Fibroblast of lung (primary cell): ENCODE results near the gene TNFSF15. TPM values are rescaled to one million over a fixed set of nuclear protein-coding genes. Genes with fewer than 3 reads are reported as not detected.

Experiments used
- DNase-seq, 2 donors: peaks; one replicate each; pipeline versions ENCODE4 v3.0.0 to v3.0.0-alpha.2; 2010; ENCODE audit warnings: low read depth in 2 of 2
- H2AFZ ChIP-seq: 2 replicates; pipeline ENCODE4 v1.5.1; 2012; ENCODE audit warnings: low read length, control low read depth, inconsistent platforms
- H3K27ac ChIP-seq: 2 replicates; pipeline ENCODE4 v1.5.1; 2011; ENCODE audit warnings: low read length, control low read depth; ENCODE audit not compliant: insufficient read depth
- H3K27me3 ChIP-seq: 2 replicates; pipeline ENCODE4 v1.5.1; 2011; ENCODE audit warnings: mild to moderate bottlenecking, low read length; ENCODE audit not compliant: control insufficient read depth, insufficient read depth
- H3K36me3 ChIP-seq: 2 replicates; pipeline ENCODE4 v1.5.1; 2011; ENCODE audit warnings: low read length; ENCODE audit not compliant: control insufficient read depth, insufficient read depth
- H3K4me1 ChIP-seq: 2 replicates; pipeline ENCODE4 v1.5.1; 2011; ENCODE audit warnings: low read length; ENCODE audit not compliant: control insufficient read depth, insufficient read depth; ENCODE audit errors: extremely low read depth
- H3K4me2 ChIP-seq: 2 replicates; pipeline ENCODE4 v1.5.1; 2011; ENCODE audit warnings: low read length, control low read depth; ENCODE audit not compliant: insufficient read depth; ENCODE audit errors: extremely low read depth
- H3K4me3 ChIP-seq, 4 experiments: fragments of 200-600 bp in 1 of 4; sonication (generic) in 1 of 4; replicated peaks in 1 of 4; 2 replicates each; pipeline ENCODE4 v1.5.1; 2011 to 2016; ENCODE audit warnings: low read length in 4 of 4, low read depth in 3 of 4, mild to moderate bottlenecking in 3 of 4, control low read depth in 2 of 4, inconsistent platforms in 1 of 4, mixed read lengths in 1 of 4; ENCODE audit not compliant: insufficient read depth in 1 of 4; ENCODE audit errors: control extremely low read depth in 1 of 4
- H3K79me2 ChIP-seq: 2 replicates; pipeline ENCODE4 v1.5.1; 2012; ENCODE audit warnings: mild to moderate bottlenecking, low read length, inconsistent platforms; ENCODE audit not compliant: control insufficient read depth, insufficient read depth
- H3K9ac ChIP-seq: 2 replicates; pipeline ENCODE4 v1.5.1; 2011; ENCODE audit warnings: mild to moderate bottlenecking, low read length, control low read depth; ENCODE audit not compliant: insufficient read depth
- H3K9me3 ChIP-seq: 2 replicates; pipeline ENCODE4 v1.5.1; 2012; ENCODE audit warnings: low read depth, low read length; ENCODE audit not compliant: control insufficient read depth, insufficient read depth
- H4K20me1 ChIP-seq: 2 replicates; pipeline ENCODE4 v1.5.1; 2011; ENCODE audit warnings: low read length; ENCODE audit not compliant: control insufficient read depth, insufficient read depth; ENCODE audit errors: extremely low read depth
- EZH2 ChIP-seq: IDR thresholded peaks from 2 replicates; pipeline ENCODE4 v1.5.1; 2012; ENCODE audit warnings: low read length, control low read depth, mild to moderate bottlenecking; ENCODE audit errors: missing control alignments
- polyA plus RNA-seq, 2 donors: library from polyadenylated mRNA; depleted of rRNA in 1 of 2; stranded (reverse) in 1 of 2; unstranded in 1 of 2; fragments of >200 nt; gene quantifications; 2 replicates each; pipeline ENCODE4 v1.2.1, GENCODE V29; 2011 to 2012; ENCODE audit warnings: missing spikeins in 1 of 2
- total RNA-seq: library from RNA; depleted of rRNA; stranded (reverse); fragments of >200 nt; gene quantifications from 2 replicates; pipeline ENCODE4 v1.2.1, GENCODE V29; 2014
- TF ChIP-seq, protein P1 (sequence below), 2 donors: IDR thresholded peaks in 1 of 2; conservative IDR thresholded peaks in 1 of 2; 1 replicate in 1 of 2; 2 replicates in 1 of 2; pipeline ENCODE4 v1.5.1; 2011 to 2012; ENCODE audit warnings: low read length in 2 of 2, control low read depth in 1 of 2, inconsistent platforms in 1 of 2, low read depth in 1 of 2, mild to moderate bottlenecking in 1 of 2

The TNFSF15 gene
- total and polyA plus RNA-seq, 2 donors (not counting 1 experiment from before 2014, with no cell fraction given): 0.33 to 0.76 TPM

DNA sequence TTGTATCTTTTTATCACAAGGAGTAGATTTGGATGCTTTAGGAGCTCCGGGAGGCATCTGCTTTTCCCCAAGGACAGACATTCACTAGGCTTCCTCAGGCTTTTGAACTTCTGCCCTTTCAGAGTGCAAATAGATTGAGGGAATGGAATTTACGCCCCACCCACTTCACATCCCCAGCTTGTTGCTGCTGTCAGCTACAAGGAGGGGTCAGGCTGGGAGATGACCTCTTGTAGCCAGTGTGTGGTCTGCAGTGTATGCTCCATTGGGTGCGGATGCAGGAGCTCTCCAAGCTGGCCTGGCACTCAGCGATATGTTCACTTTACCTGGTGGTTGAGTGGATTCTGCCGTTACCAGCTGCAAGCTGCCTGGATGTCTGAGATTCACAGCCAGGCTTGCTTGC is 6.4 kb downstream of the TNFSF15 start:
- no peak for TF ChIP-seq EZH2
- TF ChIP-seq, protein P1, sequence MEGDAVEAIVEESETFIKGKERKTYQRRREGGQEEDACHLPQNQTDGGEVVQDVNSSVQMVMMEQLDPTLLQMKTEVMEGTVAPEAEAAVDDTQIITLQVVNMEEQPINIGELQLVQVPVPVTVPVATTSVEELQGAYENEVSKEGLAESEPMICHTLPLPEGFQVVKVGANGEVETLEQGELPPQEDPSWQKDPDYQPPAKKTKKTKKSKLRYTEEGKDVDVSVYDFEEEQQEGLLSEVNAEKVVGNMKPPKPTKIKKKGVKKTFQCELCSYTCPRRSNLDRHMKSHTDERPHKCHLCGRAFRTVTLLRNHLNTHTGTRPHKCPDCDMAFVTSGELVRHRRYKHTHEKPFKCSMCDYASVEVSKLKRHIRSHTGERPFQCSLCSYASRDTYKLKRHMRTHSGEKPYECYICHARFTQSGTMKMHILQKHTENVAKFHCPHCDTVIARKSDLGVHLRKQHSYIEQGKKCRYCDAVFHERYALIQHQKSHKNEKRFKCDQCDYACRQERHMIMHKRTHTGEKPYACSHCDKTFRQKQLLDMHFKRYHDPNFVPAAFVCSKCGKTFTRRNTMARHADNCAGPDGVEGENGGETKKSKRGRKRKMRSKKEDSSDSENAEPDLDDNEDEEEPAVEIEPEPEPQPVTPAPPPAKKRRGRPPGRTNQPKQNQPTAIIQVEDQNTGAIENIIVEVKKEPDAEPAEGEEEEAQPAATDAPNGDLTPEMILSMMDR (conservative IDR thresholded peaks at IDR 0.05 in 1 of 2, IDR thresholded peaks at IDR 0.05 in 1 of 2; ENCODE audit: low read depth in 1 of 2, low read length in 2 of 2): no peak
- Histone ChIP-seq H4K20me1 (no peaks in the 10 kb centered on the region), H3K4me1 (peaks cover 2% of the 10 kb centered on the region), H3K9ac (no peak overlapping the region), H2AFZ (no peak overlapping the region), H3K27me3 (peaks cover 4% of the 10 kb centered on the region), H3K79me2 (no peaks in the 10 kb centered on the region), H3K4me2 (no peak overlapping the region), H3K27ac (no peak overlapping the region), H3K36me3 (no peaks in the 10 kb centered on the region), H3K9me3 (no peaks in the 10 kb centered on the region), H3K4me3 (no peak overlapping the region)
- DNase-seq: no peak

DNA sequence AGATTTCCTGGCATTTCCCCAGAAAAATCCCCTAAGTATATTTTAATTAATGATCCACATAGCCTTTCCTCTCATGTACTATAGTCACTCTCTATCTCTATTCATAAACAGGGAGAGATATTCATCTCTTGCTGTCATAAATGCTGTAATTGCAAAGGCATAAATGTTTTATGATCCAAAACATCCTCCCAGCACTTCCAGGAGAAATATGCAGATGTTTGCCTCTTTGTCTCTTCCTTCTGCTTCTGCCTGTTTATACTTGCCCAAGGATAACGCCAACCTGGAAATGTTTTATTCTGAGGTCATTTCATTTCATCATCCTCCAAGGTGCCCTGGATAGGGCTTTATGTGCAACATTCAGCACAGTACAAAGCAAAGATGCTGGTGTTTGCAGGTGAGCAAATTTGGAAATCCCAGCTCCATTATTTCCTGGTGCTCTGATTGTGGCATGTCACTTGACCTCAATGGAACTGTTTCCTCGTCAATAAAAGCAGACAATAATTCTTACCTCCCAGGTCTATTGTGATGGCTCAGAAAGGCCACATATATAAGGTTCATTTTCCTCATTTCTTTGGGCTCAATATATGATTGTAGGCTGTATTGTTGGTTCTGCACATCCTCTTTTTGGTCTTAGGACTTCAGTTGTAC is 6.9 kb downstream of the TNFSF15 start:
- DNase-seq: no peak
- Histone ChIP-seq H3K27ac (no peak overlapping the region), H3K9me3 (no peaks in the 10 kb centered on the region), H4K20me1 (no peaks in the 10 kb centered on the region), H3K4me1 (no peaks in the 10 kb centered on the region), H2AFZ (no peak overlapping the region), H3K79me2 (no peaks in the 10 kb centered on the region), H3K4me2 (no peak overlapping the region), H3K36me3 (no peaks in the 10 kb centered on the region), H3K27me3 (peaks cover 4% of the 10 kb centered on the region), H3K9ac (no peak overlapping the region), H3K4me3 (no peak overlapping the region)
- no peak for TF ChIP-seq EZH2

DNA sequence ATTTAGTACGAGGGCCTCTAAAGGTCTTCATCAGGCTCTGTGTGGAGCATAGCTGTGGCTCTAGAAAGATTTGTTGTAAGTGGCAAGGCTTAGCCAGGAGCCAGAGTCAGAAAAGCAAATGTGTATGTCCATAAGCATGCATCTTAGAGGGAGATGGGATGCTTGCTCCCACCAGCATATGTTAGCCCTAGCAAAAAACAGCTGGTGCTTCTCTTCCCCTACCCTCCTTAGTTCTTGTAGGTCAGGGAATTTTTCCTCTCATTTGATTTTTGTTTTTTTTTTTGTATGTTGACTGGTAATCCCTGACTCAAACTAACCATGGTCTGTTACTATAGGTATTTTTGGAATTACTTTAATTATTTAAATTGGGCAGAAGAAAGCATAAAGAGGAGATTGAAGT is 7.7 kb downstream of the TNFSF15 start:
- no peaks in the 10 kb centered on the region for H3K79me2 ChIP-seq
- no peaks in the 10 kb centered on the region for H3K9me3 ChIP-seq
- no peak overlapping the region for H3K4me2 ChIP-seq
- no peak overlapping the region for H3K4me3 ChIP-seq
- no peak overlapping the region for H2AFZ ChIP-seq
- DNase-seq: no peak
- H3K36me3 ChIP-seq: no peaks in the 10 kb centered on the region
- H3K9ac ChIP-seq: no peak overlapping the region
- peaks cover 4% of the 10 kb centered on the region for H3K27me3 ChIP-seq
- H3K4me1 ChIP-seq: no peaks in the 10 kb centered on the region
- H3K27ac ChIP-seq: no peak overlapping the region
- TF ChIP-seq, protein P1 (conservative IDR thresholded peaks at IDR 0.05 in 1 of 2, IDR thresholded peaks at IDR 0.05 in 1 of 2; ENCODE audit: low read depth in 1 of 2, low read length in 2 of 2): no peak
- TF ChIP-seq EZH2: no peak
- no peaks in the 10 kb centered on the region for H4K20me1 ChIP-seq
